MG63 (cell line): ENCODE measurements around the gene LRRC27. TPM values are rescaled to one million over a fixed set of nuclear protein-coding genes. Genes with fewer than 3 reads are reported as not detected.

Experiments
- DNase-seq: peaks from one replicate; pipeline ENCODE4 v3.0.0-alpha.2; 2020
- H3K27me3 ChIP-seq: fragments of 250-450 bp; sonication (Bioruptor Pico); 2 replicates; pipeline ENCODE4 v1.5.1; 2020; ENCODE audit warnings: mild to moderate bottlenecking, moderate library complexity
- H3K36me3 ChIP-seq: fragments of 250-450 bp; sonication (Bioruptor Pico); 2 replicates; pipeline ENCODE4 v1.5.1; 2020; ENCODE audit warnings: mild to moderate bottlenecking, moderate library complexity
- H3K4me3 ChIP-seq: fragments of 250-450 bp; sonication (Bioruptor Pico); 2 replicates; pipeline ENCODE4 v1.5.1; 2020; ENCODE audit warnings: mild to moderate bottlenecking, moderate library complexity
- H3K9me3 ChIP-seq: fragments of 250-450 bp; sonication (Bioruptor Pico); 2 replicates; pipeline ENCODE4 v1.5.1; 2020; ENCODE audit warnings: mild to moderate bottlenecking, moderate library complexity
- total RNA-seq: library from RNA; depleted of rRNA; stranded (reverse); fragments of >200 nt; shearing (Covaris generic); gene quantifications from 2 replicates; pipeline ENCODE4 v1.2.3, GENCODE V29; 2014; ENCODE audit warnings: low replicate concordance

The LRRC27 gene
- total RNA-seq, 1 experiment from 2014 or later, result 8.3 TPM

DNA sequence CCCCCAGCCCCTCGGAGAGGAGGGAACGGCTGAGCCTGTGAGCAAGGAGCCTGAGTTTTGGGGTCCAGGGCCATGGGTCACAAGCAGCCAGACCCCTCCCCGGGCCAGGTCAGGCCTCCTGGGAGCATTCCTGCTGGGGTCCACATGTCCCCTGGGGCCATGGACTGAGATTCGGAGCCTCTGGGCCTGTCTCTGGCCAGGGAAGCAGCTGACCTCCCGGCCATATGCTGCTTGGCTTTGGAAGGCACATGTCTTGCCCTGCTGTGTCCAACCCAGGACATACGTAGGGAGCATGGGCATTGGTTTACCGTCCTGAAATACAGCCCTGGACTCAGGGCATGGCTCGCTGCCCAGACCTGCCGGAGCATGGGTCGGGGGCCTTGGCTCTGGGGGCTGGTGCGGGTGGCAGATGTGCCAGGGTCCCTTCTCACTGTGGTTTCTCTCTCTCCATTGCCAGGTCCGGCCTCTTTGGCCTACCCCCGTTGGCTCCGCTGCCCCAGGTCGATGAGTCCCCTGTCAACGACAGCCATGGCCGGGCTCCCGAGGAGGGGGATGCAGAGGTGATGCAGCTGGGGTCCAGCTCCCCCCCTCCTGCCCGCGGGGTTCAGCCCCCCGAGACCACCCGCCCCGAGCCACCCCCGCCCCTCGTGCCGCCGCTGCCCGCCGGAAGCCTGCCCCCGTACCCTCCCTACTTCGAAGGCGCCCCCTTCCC lies 72.3 kb downstream of the LRRC27 start:
- H3K27me3 ChIP-seq, result no peaks in the 10 kb centered on the region
- H3K36me3 ChIP-seq, result peaks cover 6% of the 10 kb centered on the region
- DNase-seq, result no peak
- H3K9me3 ChIP-seq, result no peaks in the 10 kb centered on the region
- H3K4me3 ChIP-seq, result no peak overlapping the region

DNA sequence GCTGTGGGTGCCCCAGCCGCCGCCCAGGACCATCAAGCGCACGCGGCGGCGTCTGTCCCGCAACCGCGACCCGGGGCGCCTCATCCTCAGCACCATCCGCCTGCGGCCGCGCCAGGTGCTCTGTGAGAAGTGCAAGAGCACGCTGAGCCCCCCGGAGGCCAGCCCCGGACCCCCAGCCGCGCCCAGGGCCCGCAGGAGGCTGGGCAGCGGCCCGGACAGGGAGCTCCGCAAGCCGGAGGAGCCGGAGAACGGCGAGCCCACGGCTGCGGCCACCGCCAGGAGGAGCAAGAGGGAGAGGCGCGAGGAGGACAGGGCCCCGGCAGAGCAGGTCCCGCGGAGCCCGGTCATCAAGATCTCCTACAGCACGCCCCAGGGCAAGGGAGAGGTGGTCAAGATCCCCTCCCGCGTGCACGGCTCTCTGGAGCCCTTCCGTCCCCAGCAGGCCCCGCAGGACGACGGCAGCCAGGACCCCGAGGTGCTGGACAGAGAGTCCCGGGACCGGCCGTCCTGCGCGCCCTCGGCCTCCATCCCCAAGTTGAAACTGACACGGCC lies 73.0 kb downstream of the LRRC27 start:
- Histone ChIP-seq H3K4me3 (no peak overlapping the region), H3K27me3 (no peaks in the 10 kb centered on the region), H3K36me3 (peaks cover 4% of the 10 kb centered on the region), H3K9me3 (no peaks in the 10 kb centered on the region)
- no peak for DNase-seq

DNA sequence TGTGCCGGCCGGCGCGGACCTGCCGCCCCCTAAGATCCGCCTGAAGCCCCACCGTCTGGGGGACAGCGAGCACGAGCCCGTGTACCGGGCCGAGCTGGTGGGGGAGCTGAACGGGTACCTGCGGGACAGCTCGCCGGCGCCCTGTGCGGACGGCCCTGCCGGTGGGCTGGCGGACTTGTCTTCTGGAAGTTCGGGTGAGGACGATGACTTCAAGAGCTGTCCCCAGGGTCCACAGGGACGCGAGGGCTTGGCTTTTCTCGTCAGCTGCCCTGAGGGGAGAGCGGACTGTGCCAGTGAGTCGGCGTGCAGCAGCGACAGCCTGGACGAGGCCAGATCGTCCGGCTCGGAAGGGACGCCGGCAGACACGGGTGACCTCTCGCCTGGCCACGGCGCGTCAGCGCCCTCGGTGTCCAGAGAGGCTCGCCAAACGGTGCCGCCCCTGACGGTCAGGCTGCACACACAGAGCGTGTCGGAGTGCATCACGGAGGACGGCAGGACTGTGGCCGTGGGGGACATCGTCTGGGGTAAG lies 73.5 kb downstream of the LRRC27 start:
- Histone ChIP-seq H3K9me3 (no peaks in the 10 kb centered on the region), H3K4me3 (no peak overlapping the region), H3K27me3 (no peaks in the 10 kb centered on the region), H3K36me3 (peaks cover 4% of the 10 kb centered on the region)
- no peak for DNase-seq

DNA sequence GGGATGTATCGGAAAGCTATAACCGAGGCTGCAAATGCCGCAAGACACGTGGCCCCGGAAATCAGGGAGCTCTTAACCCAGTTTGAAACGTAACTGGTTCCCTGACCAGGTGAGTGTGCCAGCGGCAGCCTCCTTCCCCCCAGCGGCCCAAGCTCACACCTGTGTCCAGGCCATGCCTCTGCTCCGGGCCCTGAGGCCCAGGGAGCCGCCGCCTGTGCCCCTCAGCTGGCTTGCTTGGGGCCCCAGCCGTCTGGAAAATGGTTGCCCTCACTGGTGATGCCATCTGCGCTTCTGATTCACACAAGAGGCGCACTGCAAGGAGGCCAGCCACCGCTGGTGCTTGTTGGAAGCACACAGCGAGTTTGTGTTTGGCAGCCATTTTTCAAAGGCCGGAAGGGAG lies 74.2 kb downstream of the LRRC27 start:
- no peak for DNase-seq
- Histone ChIP-seq H3K36me3 (peaks cover 4% of the 10 kb centered on the region; the same call in 1 of the 2 replicates), H3K4me3 (no peak overlapping the region), H3K9me3 (no peaks in the 10 kb centered on the region), H3K27me3 (no peaks in the 10 kb centered on the region)

DNA sequence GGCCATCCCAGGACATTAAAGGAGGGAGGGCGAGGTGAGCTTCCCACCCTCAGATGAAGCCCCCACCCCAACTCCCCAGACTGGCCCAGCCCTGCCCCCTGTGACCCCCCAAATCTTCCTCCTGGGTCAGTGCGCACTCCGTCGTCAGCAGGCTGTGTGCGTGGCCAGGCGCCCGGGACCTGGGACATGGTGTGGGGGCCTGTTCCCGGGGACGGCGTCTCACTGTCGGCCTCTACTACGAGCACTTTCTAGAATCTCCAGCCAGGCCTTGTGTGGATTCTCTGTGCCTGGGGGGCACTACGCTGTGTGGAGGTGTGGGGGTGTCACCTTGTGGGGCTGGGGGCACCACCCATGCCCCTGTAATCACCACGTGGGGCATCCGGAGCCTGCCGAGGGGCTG lies 74.8 kb downstream of the LRRC27 start:
- Histone ChIP-seq H3K4me3 (no peak overlapping the region), H3K9me3 (no peaks in the 10 kb centered on the region), H3K36me3 (peaks cover 4% of the 10 kb centered on the region; the same call in 1 of the 2 replicates), H3K27me3 (no peaks in the 10 kb centered on the region)
- no peak for DNase-seq

DNA sequence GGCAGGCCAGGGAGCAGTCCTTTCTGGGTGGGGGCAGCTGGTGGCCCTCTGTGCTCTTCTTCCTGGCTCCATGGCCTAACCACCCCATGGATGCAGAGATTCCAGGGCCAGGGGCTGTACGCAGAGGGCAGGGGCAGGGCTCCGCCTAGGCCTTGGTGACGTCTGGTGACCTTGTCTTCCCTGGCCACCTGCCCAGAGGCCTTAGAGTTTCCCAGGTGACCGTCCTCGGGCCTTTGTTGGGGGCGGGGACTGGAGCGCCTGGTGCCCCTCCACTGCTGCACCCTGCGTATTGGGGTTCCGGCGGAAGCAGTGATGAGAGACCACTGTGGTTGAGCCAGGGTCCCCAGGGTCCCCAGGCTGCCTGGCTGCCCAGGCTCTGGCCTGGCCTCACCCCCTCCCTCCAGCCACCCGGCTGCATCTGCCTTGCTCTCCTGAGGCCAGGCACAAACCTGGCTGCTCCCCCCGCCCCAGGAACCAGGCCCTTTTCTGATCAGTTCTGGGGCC lies 75.3 kb downstream of the LRRC27 start:
- Histone ChIP-seq H3K9me3 (no peaks in the 10 kb centered on the region), H3K27me3 (no peaks in the 10 kb centered on the region), H3K4me3 (no peak overlapping the region), H3K36me3 (peaks cover 4% of the 10 kb centered on the region; the same call in 1 of the 2 replicates)
- DNase-seq, result no peak

DNA sequence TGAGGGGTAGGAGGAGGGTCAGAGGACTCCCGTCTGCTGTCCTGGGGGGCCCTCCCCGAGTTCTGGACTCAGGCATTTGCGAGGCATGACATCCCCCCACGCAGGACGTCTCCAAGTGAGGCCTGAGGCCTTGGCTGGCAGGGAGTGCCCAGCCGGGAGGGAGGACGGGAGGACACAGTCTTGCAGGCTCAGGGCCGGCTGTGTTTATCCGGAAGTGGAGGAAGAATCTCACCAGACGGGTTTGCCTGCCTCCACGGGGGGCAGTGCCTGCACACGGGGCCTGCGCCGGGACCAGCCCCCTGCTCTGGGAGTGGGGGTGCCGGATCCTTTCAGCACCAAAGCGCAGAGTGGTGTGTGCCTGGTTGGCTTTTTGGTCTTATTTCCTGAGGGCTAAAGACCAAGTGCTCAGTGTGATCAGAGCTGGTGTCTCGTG lies 75.9 kb downstream of the LRRC27 start:
- DNase-seq, result no peak
- Histone ChIP-seq H3K36me3 (peaks cover 4% of the 10 kb centered on the region; the same call in 1 of the 2 replicates), H3K27me3 (no peaks in the 10 kb centered on the region), H3K9me3 (no peaks in the 10 kb centered on the region), H3K4me3 (no peak overlapping the region)

DNA sequence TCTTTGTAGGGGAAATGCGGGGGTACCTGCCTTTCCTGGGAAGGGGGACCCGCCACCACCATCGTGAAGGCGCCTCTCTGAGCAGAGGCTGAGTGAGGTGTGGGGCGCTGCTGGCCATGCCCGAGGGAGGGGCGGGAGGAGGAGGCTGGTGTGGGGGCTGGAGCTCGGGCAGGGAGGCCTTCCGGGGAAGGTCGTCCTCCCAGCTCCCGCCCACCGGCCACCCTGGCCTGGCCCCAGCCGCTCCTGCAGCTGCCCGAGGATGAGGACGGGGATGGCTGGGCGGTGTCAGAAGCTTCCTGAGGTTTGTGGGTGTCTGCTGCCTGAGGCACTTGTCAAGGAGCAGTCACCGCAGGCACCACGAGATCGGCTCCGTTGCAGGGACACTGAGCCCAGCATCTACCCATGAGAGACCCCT lies 76.4 kb downstream of the LRRC27 start:
- DNase-seq, result no peak
- H3K9me3 ChIP-seq, result no peaks in the 10 kb centered on the region
- no peak overlapping the region for H3K4me3 ChIP-seq
- peaks cover 4% of the 10 kb centered on the region; the same call in 1 of the 2 replicates for H3K36me3 ChIP-seq
- no peaks in the 10 kb centered on the region for H3K27me3 ChIP-seq

DNA sequence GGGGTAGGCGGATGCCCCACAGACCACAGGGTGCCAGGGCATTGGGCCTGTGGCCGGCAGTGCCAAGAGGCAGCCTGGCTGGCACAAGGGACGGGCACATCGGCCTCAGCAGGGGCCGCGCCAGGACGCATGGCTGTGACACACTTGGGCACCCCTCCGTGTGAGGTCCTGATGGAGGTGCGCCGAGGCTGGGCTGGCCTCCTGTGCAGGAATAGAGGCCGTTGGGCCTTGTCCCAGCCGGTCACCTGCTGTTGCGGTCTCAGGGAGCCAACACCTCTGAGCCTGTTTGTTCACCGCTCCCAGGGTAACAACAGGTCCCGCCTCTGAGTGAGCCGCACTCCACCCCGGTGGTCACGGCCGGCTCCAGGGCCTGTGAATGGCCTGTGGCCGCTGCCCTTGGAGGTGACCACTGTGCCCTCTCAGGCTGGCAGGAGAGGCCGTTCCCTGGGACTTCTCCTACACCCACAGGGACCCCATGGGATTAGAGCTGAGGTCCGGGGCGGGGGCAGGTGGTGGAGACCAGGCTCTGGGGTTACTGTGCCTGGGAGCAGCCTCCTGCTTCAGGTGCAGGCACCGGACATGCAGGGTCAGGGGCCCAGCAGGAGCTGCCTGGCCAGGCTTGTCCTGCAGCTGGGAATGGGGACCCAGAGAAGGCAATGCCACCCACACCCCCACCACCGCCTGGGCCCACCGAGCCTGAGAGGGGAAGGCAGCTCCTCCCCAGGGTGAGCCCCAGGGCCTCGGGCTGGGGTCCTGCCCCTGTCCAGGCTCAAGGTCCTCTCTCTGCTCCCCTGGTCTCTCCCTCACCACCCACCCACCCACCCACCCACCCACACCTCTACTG lies 77.1 kb downstream of the LRRC27 start:
- Histone ChIP-seq H3K27me3 (no peaks in the 10 kb centered on the region), H3K4me3 (no peak overlapping the region), H3K9me3 (no peaks in the 10 kb centered on the region), H3K36me3 (peaks cover 7% of the 10 kb centered on the region)
- no peak for DNase-seq

DNA sequence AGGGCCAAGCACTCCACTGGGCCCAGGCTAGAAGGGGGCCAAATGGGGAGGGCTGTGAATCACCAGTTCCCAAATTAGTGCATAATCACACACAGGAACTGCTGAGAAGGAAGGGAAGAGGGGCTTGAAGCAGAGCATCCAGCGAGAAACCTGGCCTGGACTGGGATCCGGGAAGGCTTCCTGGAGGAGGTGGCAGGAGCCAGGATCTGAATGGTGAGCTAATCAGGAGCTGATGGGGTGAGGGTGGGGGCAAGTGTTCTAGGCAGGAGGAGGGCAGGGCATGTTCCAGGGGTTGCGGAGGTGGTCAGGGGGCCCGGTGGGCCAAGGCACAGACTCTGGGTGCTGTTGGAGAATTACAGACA lies 77.7 kb downstream of the LRRC27 start:
- DNase-seq, result no peak
- Histone ChIP-seq H3K4me3 (no peak overlapping the region), H3K36me3 (peaks cover 12% of the 10 kb centered on the region), H3K9me3 (no peaks in the 10 kb centered on the region), H3K27me3 (no peaks in the 10 kb centered on the region)

DNA sequence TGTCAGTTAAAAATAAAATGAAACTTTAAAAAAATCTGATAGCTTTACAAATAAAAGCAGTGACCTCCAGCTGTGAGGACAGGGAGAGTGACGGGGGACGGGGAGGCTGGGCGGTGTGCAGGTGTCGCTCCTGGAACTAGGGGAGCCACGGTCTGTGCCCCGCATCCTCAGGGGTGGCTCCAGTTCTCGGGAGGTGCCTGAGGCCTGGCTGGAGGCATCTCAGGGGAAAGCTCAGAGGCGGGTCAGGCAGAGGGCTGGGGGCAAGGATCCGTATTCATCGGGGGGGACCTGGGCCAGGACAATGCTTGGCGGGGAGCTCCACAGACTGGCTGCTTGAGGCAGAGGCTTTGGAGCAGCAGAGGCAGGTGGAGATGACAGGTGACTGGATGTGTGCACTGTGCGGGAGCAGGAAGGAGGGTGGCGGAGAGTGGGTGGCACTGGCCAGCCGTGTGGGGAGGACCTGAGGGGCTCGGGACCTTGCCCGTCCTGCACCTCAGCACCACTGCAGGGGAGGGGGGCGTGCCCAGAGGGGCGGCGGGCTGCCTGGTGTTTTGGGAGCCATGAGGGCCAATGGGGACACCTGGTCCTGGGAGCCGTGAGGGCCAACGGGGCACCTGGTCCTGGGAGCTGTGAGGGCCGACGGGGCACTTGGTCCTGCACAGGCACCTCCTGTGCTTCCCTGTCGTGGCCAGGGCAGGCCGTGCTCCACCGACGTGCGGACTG lies 78.2 kb downstream of the LRRC27 start:
- DNase-seq, result no peak
- peaks cover 18% of the 10 kb centered on the region for H3K36me3 ChIP-seq
- no peaks in the 10 kb centered on the region for H3K9me3 ChIP-seq
- H3K4me3 ChIP-seq, result no peak overlapping the region
- no peaks in the 10 kb centered on the region for H3K27me3 ChIP-seq

DNA sequence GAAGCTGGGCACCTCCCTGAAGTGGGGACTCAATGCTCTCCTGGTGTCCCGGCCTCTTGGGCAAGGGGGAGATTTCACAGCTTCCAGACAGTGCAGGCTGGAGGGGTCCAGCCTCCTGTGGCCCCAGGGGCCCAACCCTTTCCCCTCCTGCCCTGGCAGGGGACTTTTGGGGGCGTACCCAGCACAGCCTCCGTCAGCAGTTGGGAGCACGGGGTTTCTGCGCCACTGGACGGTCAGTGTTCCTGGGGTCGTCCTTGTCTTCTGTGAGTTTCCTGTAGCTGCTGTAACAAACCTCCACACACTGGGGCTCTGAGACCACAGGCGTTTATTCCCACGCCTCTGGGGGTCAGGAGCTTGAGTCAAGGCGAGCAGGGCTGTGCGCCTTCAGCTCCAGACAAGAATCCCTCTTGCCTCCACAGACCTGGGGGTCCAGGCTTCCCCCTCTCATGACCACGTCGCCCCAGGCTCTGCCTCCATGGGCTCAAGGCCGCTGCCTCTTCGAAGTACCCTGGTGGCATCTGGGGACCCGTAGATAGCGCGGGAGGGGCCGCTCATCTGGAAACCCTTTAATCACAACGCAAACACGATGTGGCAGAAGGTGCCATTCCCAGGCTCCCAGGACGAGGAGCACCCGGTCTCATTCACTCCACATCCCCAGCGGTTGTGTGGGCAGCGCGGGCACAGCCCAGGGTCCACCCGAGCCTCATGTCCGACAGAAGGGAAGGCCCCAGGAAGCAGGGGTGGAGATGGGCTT lies 79.0 kb downstream of the LRRC27 start:
- H3K4me3 ChIP-seq, result no peak overlapping the region
- no peak for DNase-seq
- peaks cover 23% of the 10 kb centered on the region for H3K36me3 ChIP-seq
- H3K9me3 ChIP-seq, result no peaks in the 10 kb centered on the region
- H3K27me3 ChIP-seq, result no peaks in the 10 kb centered on the region

DNA sequence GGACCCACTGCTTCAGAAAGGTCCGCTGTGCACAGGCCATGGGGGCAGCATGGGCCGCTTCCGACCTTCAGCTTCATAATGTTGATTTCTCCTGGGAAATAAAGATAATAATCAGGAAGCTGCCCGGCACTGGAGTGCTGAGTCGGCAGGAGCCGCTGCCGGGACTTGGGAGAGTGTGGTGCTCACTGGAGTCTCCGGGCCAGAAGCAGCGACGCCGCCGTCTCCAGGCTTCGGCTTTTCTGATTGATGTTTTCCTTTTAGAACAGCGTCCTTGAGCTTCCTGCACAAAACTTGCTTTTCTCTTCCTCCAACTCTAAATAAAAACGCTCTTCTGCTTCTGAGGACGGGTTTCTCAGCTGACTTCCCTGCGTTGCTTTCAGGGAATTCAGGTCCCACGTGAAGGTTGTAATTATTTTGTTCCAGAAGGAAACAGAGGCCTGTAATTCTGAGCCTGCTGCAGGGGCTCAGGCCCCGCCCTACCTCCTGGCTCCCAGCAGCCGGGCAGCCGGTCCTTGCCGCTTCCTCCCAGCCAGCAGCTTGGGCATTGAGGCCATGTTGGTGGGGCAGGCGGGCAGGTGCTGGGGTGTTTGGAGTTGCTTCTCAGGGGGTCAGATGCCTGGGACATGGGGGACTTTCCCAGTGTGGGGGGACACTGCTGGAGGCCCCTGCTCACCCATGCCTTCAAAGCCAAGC lies 79.7 kb downstream of the LRRC27 start:
- DNase-seq, result no peak
- H3K4me3 ChIP-seq, result no peak overlapping the region

DNA sequence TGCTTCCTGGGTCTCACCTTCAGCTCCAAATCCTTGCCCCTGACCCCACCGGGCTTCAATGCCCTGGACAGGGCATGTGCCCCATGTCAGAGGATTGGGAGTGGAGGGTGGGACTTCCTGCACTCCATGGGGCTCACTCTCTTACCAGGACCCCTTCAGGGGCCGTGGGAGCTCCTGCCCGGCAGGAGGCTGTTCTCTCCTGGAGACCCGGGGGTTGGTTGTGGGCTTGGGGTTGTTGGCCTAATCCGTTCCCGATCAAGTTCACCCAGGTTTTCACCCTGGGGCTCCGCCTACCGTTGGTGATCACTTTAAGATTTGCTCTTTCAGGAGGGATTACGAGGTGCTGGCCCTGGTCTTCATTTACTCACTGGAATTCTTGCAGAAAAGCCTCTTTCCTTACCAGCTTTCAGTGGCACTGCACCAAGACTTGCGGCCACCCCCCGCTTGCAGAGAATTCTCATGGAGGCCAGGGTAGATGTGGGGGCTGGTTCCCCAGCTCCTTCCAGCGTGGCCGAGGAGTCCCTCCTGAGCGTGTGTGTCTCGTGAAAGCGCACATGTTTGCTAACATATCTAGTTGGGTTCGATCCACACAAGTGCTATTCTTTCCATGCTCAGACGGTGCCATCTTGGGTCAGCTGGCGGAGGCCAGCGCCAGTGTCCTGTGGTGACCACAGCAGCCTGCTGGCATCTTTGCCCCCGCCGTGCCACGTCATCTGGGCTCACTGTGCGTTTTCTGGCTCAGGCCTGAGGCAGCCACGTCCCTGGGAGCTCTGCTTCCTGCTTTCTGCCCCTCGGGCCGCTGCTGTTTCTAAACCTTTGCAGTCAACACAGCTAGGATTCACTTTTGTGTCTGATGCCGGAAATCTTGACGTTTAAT lies 80.6 kb downstream of the LRRC27 start:
- Histone ChIP-seq H3K4me3 (no peak overlapping the region), H3K27me3 (no peaks in the 10 kb centered on the region), H3K9me3 (no peaks in the 10 kb centered on the region), H3K36me3 (peaks cover 19% of the 10 kb centered on the region)
- peak; percentile 94 for DNase-seq

More for the DNA sequence above, 79.7 kb downstream of the LRRC27 start:
- H3K36me3 ChIP-seq, result peaks cover 19% of the 10 kb centered on the region
- H3K9me3 ChIP-seq, result no peaks in the 10 kb centered on the region
- no peaks in the 10 kb centered on the region for H3K27me3 ChIP-seq
